ENCODE measurements around the gene RUNDC3A.

DNA sequence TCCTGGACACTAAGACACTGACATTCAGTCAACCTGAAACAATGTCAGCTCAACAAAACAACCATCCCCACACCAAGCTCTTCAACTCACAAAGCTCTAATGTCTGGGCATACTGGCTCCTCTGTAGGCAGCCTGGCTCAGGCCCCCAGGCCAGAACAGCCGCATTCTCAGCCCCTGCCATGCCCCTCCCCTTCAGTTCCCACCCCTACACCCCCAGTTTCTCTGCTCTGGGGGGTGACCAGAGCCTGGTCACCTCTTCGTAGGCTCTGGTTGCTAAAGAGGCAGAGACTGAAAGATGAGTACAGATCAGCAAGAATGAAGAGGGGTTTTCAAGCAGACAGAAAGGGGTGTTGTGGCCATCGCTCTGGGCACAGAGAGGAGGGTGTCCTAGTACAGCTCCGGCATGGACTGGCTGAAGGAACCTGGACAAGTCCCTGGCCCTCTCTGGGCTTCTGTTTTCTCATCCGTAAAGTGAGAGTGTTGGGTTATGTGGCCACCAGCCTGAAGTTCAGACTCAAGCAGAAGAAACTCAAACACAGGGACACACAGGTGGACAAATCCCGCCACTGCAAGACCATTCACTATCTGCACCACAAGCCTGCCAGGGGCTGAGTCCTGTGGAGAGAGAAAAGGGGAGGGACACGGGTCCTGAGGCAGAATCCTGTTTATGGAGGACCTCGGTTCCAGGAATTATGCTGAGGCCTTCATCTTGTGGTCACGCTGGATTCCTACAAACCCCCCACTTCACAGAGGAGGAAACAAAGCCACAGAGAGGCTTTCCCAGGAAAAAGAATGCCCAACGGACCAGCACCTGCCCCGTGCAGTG is 39.5 kb upstream of the RUNDC3A start:
- TF ChIP-seq, protein P1, sequence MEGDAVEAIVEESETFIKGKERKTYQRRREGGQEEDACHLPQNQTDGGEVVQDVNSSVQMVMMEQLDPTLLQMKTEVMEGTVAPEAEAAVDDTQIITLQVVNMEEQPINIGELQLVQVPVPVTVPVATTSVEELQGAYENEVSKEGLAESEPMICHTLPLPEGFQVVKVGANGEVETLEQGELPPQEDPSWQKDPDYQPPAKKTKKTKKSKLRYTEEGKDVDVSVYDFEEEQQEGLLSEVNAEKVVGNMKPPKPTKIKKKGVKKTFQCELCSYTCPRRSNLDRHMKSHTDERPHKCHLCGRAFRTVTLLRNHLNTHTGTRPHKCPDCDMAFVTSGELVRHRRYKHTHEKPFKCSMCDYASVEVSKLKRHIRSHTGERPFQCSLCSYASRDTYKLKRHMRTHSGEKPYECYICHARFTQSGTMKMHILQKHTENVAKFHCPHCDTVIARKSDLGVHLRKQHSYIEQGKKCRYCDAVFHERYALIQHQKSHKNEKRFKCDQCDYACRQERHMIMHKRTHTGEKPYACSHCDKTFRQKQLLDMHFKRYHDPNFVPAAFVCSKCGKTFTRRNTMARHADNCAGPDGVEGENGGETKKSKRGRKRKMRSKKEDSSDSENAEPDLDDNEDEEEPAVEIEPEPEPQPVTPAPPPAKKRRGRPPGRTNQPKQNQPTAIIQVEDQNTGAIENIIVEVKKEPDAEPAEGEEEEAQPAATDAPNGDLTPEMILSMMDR (IDR thresholded peaks at IDR 0.05; ENCODE audit: insufficient read depth, low read length, poor library complexity, severe bottlenecking), result no peak
- TF ChIP-seq EZH2phosphoT487 (conservative IDR thresholded peaks at IDR 0.05; ENCODE audit: low read length), result no peak

Data from SU-DHL-6 (cell line).